ENCODE results near the gene NEURL1B. TPM values are rescaled to one million over a fixed set of nuclear protein-coding genes. Genes with fewer than 3 reads are reported as not detected.

The NEURL1B gene
- total RNA-seq, 4 donors from 2014 or later, result 33.6 to 98.8 (median 93.2) TPM

GRCh38 chr5:172687940-172688339, 46.9 kb downstream of the NEURL1B start:
- Histone ChIP-seq H3K27ac (peak overlapping the region in 3 of 4 donors; percentile 46 to 76 (median 62)), H3K4me1 (peaks cover 0 to 49% (median 25%) of the 10 kb centered on the region in 4 donors), H3K36me3 (peaks cover 0 to 42% (median 0%) of the 10 kb centered on the region in 3 donors), H3K4me3 (no peak overlapping the region), H3K27me3 (no peaks in the 10 kb centered on the region), H3K9me3 (no peaks in the 10 kb centered on the region)
- DNase-seq (ENCODE audit: low spot score in 2 of 2), result no peak
- TF ChIP-seq EP300 (IDR thresholded peaks at IDR 0.05), result no peak
- TF ChIP-seq POLR2A (IDR thresholded peaks at IDR 0.05), result no peak
- TF ChIP-seq CTCF (IDR thresholded peaks at IDR 0.05), result no peak
- WGBS, 2 donors, result 60 to 73% methylated on average over 4 of the region's 4 CpGs

GRCh38 chr5:172688349-172689217, 47.5 kb downstream of the NEURL1B start:
- Histone ChIP-seq H3K36me3 (peaks cover 0 to 42% (median 0%) of the 10 kb centered on the region in 3 donors), H3K4me3 (no peak overlapping the region), H3K9me3 (no peaks in the 10 kb centered on the region), H3K27ac (peak overlapping the region in 3 of 4 donors; percentile 11 to 76 (median 62)), H3K4me1 (peaks cover 0 to 53% (median 25%) of the 10 kb centered on the region in 4 donors), H3K27me3 (no peaks in the 10 kb centered on the region)
- WGBS, 2 donors, result 44 to 60% methylated on average over 9 to 11 of the region's 11 CpGs
- DNase-seq (ENCODE audit: low spot score in 2 of 2), result no peak
- no peak for TF ChIP-seq CTCF (IDR thresholded peaks at IDR 0.05)
- TF ChIP-seq EP300 (IDR thresholded peaks at IDR 0.05), result no peak
- no peak for TF ChIP-seq POLR2A (IDR thresholded peaks at IDR 0.05)

- H3K36me3 ChIP-seq, result peaks cover 0 to 36% (median 0%) of the 10 kb centered on the region in 3 donors
- H3K27me3 ChIP-seq, result no peaks in the 10 kb centered on the region
- DNase-seq (ENCODE audit: low spot score in 2 of 2), result no peak
- peak overlapping the region in 3 of 4 donors; percentile 11 to 76 (median 62) for H3K27ac ChIP-seq
- TF ChIP-seq EP300 (IDR thresholded peaks at IDR 0.05) (no peak), CTCF (IDR thresholded peaks at IDR 0.05) (no peak), POLR2A (IDR thresholded peaks at IDR 0.05) (no peak)
- 78 to 83% methylated on average over 7 of the region's 7 CpGs for WGBS, 2 donors
- no peaks in the 10 kb centered on the region for H3K9me3 ChIP-seq
- H3K4me3 ChIP-seq, result no peak overlapping the region
- peaks cover 0 to 54% (median 25%) of the 10 kb centered on the region in 4 donors for H3K4me1 ChIP-seq
These were observed 48.1 kb downstream of the NEURL1B start for GRCh38 chr5:172689218-172689572.

- DNase-seq (ENCODE audit: low spot score in 2 of 2), result no peak
- Histone ChIP-seq H3K36me3 (peaks cover 0 to 30% (median 0%) of the 10 kb centered on the region in 3 donors), H3K27ac (peak overlapping the region; percentile 4 to 76 (median 38)), H3K9me3 (no peaks in the 10 kb centered on the region), H3K27me3 (no peaks in the 10 kb centered on the region), H3K4me3 (no peak overlapping the region), H3K4me1 (peaks cover 0 to 60% (median 25%) of the 10 kb centered on the region in 4 donors)
- TF ChIP-seq EP300 (IDR thresholded peaks at IDR 0.05), result peak in 1 of 2 donors; percentile 14
- no peak for TF ChIP-seq CTCF (IDR thresholded peaks at IDR 0.05)
- 72 to 79% methylated on average over 5 to 7 of the region's 10 CpGs for WGBS, 2 donors
These were observed 48.7 kb downstream of the NEURL1B start for GRCh38 chr5:172689801-172690200.

Measured in tibial nerve (tissue), 4 donors.